ENCODE results near the gene TMEM8B. TPM values are rescaled to one million over a fixed set of nuclear protein-coding genes. Genes with fewer than 3 reads are reported as not detected.

Gene TMEM8B
- total and polyA plus RNA-seq, 2 donors (not counting 1 experiment from before 2014, with no cell fraction given) = 12.2 to 14.5 TPM

DNA sequence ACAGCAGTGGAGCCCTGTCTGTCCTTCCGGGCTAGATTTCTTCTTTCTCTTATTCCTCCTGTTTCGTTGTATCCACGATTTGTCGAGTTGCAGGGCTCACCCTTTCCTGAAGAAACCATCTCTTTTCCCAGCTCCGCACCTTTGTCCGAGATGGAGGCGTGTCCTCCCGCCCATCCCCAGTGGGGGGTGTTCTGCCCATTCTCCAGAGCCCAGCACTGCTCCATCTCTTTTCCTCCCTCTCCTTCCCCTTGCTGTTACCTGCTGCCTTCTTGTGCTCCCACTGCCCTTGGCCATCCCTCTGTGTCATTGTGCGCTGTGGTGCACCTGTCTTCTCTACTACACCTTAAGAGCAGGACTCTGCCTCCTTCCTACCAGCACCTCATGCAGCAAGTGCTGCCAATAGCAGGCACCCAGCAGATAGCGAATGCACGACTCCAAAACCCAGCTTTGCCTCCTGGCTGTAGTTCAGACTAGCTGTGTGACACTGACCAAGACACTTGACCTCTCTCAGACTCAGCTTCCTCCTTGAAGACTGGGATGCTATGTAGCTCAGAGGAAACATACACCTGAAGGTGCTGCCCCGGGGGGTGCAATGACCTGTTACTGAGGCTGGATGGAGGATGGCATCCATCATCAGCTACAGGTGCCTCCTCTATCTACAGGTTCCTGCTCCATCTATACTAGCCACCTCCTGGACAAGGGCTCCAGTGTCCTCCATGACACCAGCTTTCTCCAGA lies 32.3 kb downstream of the TMEM8B start:
- Mint-ChIP-seq H3K27ac (no peak overlapping the region), H3K4me1 (no peaks in the 10 kb centered on the region), H3K27me3 (peaks cover 22% of the 10 kb centered on the region), H3K4me3 (no peak overlapping the region), H3K9me3 (ENCODE audit: insufficient read depth) (no peaks in the 10 kb centered on the region)
- WGBS (ENCODE audit: insufficient coverage) = 72% methylated on average over 11 of the region's 12 CpGs
- TF ChIP-seq EZH2 (IDR thresholded peaks at IDR 0.05; ENCODE audit: borderline replicate concordance, insufficient read depth, low read depth, low read length, poor library complexity, severe bottlenecking) = no peak
- CTCF ChIA-PET = interaction anchor here (0.5 to 4.0 kb wide), 6 partner anchors 7 to 280 kb away, joined by 3 to 17 read pairs (median 4); no protein-coding TSS in a partner anchor
- DNase-seq (no peak), ATAC-seq (ENCODE audit: low read depth) (no peak)
- H3K79me2 ChIP-seq (ENCODE audit: control insufficient read depth, insufficient read depth, low read length) = no peaks in the 10 kb centered on the region
- no peak overlapping the region for H3K4me3 ChIP-seq (ENCODE audit: control extremely low read depth in 1 of 5, extremely low read depth in 1 of 5, insufficient read depth in 1 of 5, low read depth in 2 of 5, low read length in 4 of 5)
- H3K9ac ChIP-seq (ENCODE audit: low read length) = no peak overlapping the region
- peaks cover 0 to 12% (median 3%) of the 10 kb centered on the region in 4 experiments for H3K27me3 ChIP-seq (replicated peaks in 1 of 4; ENCODE audit: control extremely low read depth in 1 of 4, control insufficient read depth in 3 of 4, insufficient read depth in 4 of 4, low read length in 3 of 4)
- no peaks in the 10 kb centered on the region for H3K9me3 ChIP-seq (ENCODE audit: control extremely low read depth in 1 of 3, control insufficient read depth in 2 of 3, insufficient read depth in 1 of 3, low read length in 2 of 3)
- no peak overlapping the region for H3K4me2 ChIP-seq (replicated peaks; ENCODE audit: low read depth, low read length, poor library complexity, severe bottlenecking)
- H3K36me3 ChIP-seq (replicated peaks in 1 of 2; ENCODE audit: control extremely low read depth in 1 of 2, control insufficient read depth in 1 of 2, extremely low read depth in 1 of 2, insufficient read depth in 2 of 2, low read length in 1 of 2) = no peaks in the 10 kb centered on the region
- no peaks in the 10 kb centered on the region for H4K20me1 ChIP-seq (ENCODE audit: control insufficient read depth, insufficient read depth, low read length, poor library complexity, severe bottlenecking)
- POLR2A ChIA-PET = no interaction called here
- H2AFZ ChIP-seq (ENCODE audit: insufficient read depth, low read depth, low read length, poor library complexity, severe bottlenecking) = no peak overlapping the region
- no peaks in the 10 kb centered on the region for H3K4me1 ChIP-seq (ENCODE audit: control insufficient read depth in 2 of 2, insufficient read depth in 2 of 2, low read length in 2 of 2)
- H3K27ac ChIP-seq (ENCODE audit: low read length in 2 of 2) = no peak overlapping the region
- intact Hi-C loops (cut with micrococcal nuclease) = no loop called here

DNA sequence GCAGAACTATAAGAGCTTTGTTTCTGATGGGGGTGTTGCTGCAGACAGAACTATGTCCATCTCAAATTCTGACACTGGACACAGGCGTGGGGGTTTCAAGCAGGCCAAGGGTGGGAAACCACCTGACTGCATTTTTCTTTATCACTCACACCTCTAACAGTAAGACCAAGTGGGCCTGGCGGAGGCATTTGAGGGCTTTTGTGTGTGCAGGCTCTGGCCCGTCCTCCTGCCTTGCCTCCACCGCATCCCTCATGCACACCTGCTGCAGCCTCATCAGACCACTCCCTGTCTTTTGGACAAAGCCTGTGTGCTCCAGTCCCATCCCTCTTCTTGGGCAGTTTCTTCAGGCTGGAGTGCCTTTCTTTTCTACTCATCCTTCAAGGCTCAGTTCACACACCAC lies 33.3 kb downstream of the TMEM8B start:
- Histone ChIP-seq H3K9me3 (ENCODE audit: control extremely low read depth in 1 of 3, control insufficient read depth in 2 of 3, insufficient read depth in 1 of 3, low read length in 2 of 3) (no peaks in the 10 kb centered on the region), H4K20me1 (ENCODE audit: control insufficient read depth, insufficient read depth, low read length, poor library complexity, severe bottlenecking) (no peaks in the 10 kb centered on the region), H3K36me3 (replicated peaks in 1 of 2; ENCODE audit: control extremely low read depth in 1 of 2, control insufficient read depth in 1 of 2, extremely low read depth in 1 of 2, insufficient read depth in 2 of 2, low read length in 1 of 2) (no peaks in the 10 kb centered on the region), H3K9ac (ENCODE audit: low read length) (no peak overlapping the region), H3K4me1 (ENCODE audit: control insufficient read depth in 2 of 2, insufficient read depth in 2 of 2, low read length in 2 of 2) (no peaks in the 10 kb centered on the region), H3K4me2 (replicated peaks; ENCODE audit: low read depth, low read length, poor library complexity, severe bottlenecking) (no peak overlapping the region), H3K27ac (ENCODE audit: low read length in 2 of 2) (no peak overlapping the region), H3K4me3 (ENCODE audit: control extremely low read depth in 1 of 5, extremely low read depth in 1 of 5, insufficient read depth in 1 of 5, low read depth in 2 of 5, low read length in 4 of 5) (no peak overlapping the region), H3K27me3 (replicated peaks in 1 of 4; ENCODE audit: control extremely low read depth in 1 of 4, control insufficient read depth in 3 of 4, insufficient read depth in 4 of 4, low read length in 3 of 4) (peaks cover 0 to 12% (median 3%) of the 10 kb centered on the region in 4 experiments), H2AFZ (ENCODE audit: insufficient read depth, low read depth, low read length, poor library complexity, severe bottlenecking) (no peak overlapping the region), H3K79me2 (ENCODE audit: control insufficient read depth, insufficient read depth, low read length) (no peaks in the 10 kb centered on the region)
- POLR2A ChIA-PET = no interaction called here
- Mint-ChIP-seq H3K27me3 (peaks cover 22% of the 10 kb centered on the region), H3K9me3 (ENCODE audit: insufficient read depth) (no peaks in the 10 kb centered on the region), H3K27ac (no peak overlapping the region), H3K4me3 (no peak overlapping the region), H3K4me1 (no peaks in the 10 kb centered on the region)
- CTCF ChIA-PET = interaction anchor here (0.5 to 2.5 kb wide), 6 partner anchors 15 to 281 kb away, joined by 3 to 10 read pairs (median 4); no protein-coding TSS in a partner anchor
- no peak for TF ChIP-seq CTCF (IDR thresholded peaks at IDR 0.05)
- ATAC-seq (ENCODE audit: low read depth) (no peak), DNase-seq (no peak)
- intact Hi-C loops (cut with micrococcal nuclease) = no loop called here
- 90% methylated on average over 4 of the region's 4 CpGs for WGBS (ENCODE audit: insufficient coverage)
